Esophagus muscularis mucosa (tissue), 4 donors: Measurements from ENCODE around the gene UBE4A.

ENCODE experiments used
- EP300 ChIP-seq: sonication (generic); formaldehyde crosslinking; IDR thresholded peaks from one replicate; pipeline ENCODE4 v1.6.1; 2017; ENCODE audit warnings: antibody characterized with exemption
- POLR2AphosphoS5 ChIP-seq, 2 donors: sonication (generic); formaldehyde crosslinking; IDR thresholded peaks; one replicate each; pipeline ENCODE4 v1.6.1; 2017; ENCODE audit warnings: antibody characterized with exemption in 2 of 2
- TF ChIP-seq, protein P1 (sequence below), 3 experiments: fragments of 200-600 bp in 2 of 3; fragments of 450-650 bp in 1 of 3; sonication (generic) in 2 of 3; IDR thresholded peaks; one replicate each; pipeline ENCODE4 v1.5.1; 2017 to 2019; ENCODE audit warnings: antibody characterized with exemption in 3 of 3, mild to moderate bottlenecking in 2 of 3, moderate library complexity in 1 of 3

DNA sequence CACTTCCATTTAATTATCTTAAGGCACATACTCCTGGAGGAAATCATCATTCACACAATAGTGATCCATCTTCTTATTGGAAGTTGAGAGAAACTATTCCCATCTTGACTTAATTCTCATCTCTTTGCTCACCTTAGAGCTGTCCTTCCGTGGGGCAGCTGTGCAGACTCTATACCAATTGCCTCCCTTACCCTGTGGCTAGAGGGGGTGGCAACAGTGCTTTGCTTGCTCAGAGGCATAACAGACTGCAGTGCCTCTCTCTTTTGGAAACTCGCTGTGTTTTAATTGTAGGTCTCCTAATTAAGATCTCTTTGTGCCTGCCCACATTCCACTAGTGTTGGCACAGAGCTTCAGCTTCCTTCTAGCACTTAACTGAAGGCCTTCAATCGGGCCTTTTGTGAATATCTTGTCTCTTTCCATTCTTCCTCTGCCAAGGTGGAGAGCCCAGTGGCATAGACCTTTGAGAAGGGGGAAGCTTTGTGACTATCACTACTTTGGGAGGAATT, 82.4 kb downstream of the UBE4A start:
- TF ChIP-seq, protein P1, sequence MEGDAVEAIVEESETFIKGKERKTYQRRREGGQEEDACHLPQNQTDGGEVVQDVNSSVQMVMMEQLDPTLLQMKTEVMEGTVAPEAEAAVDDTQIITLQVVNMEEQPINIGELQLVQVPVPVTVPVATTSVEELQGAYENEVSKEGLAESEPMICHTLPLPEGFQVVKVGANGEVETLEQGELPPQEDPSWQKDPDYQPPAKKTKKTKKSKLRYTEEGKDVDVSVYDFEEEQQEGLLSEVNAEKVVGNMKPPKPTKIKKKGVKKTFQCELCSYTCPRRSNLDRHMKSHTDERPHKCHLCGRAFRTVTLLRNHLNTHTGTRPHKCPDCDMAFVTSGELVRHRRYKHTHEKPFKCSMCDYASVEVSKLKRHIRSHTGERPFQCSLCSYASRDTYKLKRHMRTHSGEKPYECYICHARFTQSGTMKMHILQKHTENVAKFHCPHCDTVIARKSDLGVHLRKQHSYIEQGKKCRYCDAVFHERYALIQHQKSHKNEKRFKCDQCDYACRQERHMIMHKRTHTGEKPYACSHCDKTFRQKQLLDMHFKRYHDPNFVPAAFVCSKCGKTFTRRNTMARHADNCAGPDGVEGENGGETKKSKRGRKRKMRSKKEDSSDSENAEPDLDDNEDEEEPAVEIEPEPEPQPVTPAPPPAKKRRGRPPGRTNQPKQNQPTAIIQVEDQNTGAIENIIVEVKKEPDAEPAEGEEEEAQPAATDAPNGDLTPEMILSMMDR (IDR thresholded peaks at IDR 0.05), result no peak
- TF ChIP-seq POLR2AphosphoS5 (IDR thresholded peaks at IDR 0.05) (no peak), EP300 (no peak)
